K562 (cell line): ENCODE results near the gene GALNT5. TPM values are rescaled to one million over a fixed set of nuclear protein-coding genes. Genes with fewer than 3 reads are reported as not detected.

ENCODE experiments used
- AFF1 ChIP-seq, 2 experiments: fragments of 450-650 bp; IDR thresholded peaks; 2 replicates each; pipeline ENCODE4 v1.6.1; 2018; ENCODE audit warnings: mild to moderate bottlenecking in 2 of 2, low read depth in 1 of 2; ENCODE audit not compliant: partially characterized antibody in 2 of 2
- EHMT2 ChIP-seq: fragments of 450-650 bp; IDR thresholded peaks from 2 replicates; pipeline ENCODE4 v1.6.1; 2018; ENCODE audit warnings: antibody characterized with exemption
- IRF1 ChIP-seq: sonication (generic); formaldehyde crosslinking; IDR thresholded peaks from 2 replicates; pipeline ENCODE4 v1.8.0; 2022; ENCODE audit warnings: missing genetic modification reagents, mild to moderate bottlenecking, borderline replicate concordance
- MEF2A ChIP-seq: IDR thresholded peaks from 2 replicates; pipeline ENCODE4 v1.6.1; 2011; ENCODE audit warnings: low read depth, mild to moderate bottlenecking, low read length, moderate library complexity; ENCODE audit not compliant: control insufficient read depth
- MTA1 ChIP-seq: fragments of 450-650 bp; IDR thresholded peaks from 2 replicates; pipeline ENCODE4 v1.6.1; 2017; ENCODE audit warnings: borderline replicate concordance
- NBN ChIP-seq: fragments of 450-650 bp; IDR thresholded peaks from 2 replicates; pipeline ENCODE4 v1.6.1; 2016; ENCODE audit warnings: low read depth, mild to moderate bottlenecking
- POU5F1 ChIP-seq: fragments of 150-350 bp; IDR thresholded peaks from 2 replicates; pipeline ENCODE4 v1.6.1; 2014; ENCODE audit warnings: borderline replicate concordance, low read length, low read depth, mild to moderate bottlenecking; ENCODE audit not compliant: partially characterized antibody
- RBM25 ChIP-seq: fragments of 200-400 bp; formaldehyde crosslinking; IDR thresholded peaks from 2 replicates; pipeline ENCODE4 v1.6.1; 2018; ENCODE audit warnings: low read length, low read depth, moderate library complexity; ENCODE audit not compliant: severe bottlenecking
- SAFB ChIP-seq: fragments of 200-400 bp; formaldehyde crosslinking; IDR thresholded peaks from 2 replicates; pipeline ENCODE4 v1.6.1; 2017; ENCODE audit warnings: low read depth, low read length, borderline replicate concordance
- SMARCC2 ChIP-seq: fragments of 450-650 bp; IDR thresholded peaks from 2 replicates; pipeline ENCODE4 v1.6.1; 2017; ENCODE audit warnings: antibody characterized with exemption, moderate library complexity, mild to moderate bottlenecking, low read depth
- TCF7L2 ChIP-seq: fragments of 150-350 bp; IDR thresholded peaks from 2 replicates; pipeline ENCODE4 v1.6.1; 2016; ENCODE audit warnings: low read depth, mild to moderate bottlenecking, low read length, moderate library complexity
- THRAP3 ChIP-seq: fragments of 450-650 bp; IDR thresholded peaks from 2 replicates; pipeline ENCODE4 v1.6.1; 2016; ENCODE audit warnings: mild to moderate bottlenecking, inconsistent platforms, borderline replicate concordance
- ZKSCAN8 ChIP-seq: fragments of 200-800 bp; sonication (Bioruptor generic); IDR thresholded peaks from 2 replicates; pipeline ENCODE4 v1.6.1; 2016; ENCODE audit warnings: missing genetic modification characterization, missing compliant biosample characterization
- ZNF184 ChIP-seq: sonication (generic); formaldehyde crosslinking; IDR thresholded peaks from 2 replicates; pipeline ENCODE4 v1.5.0; 2020; ENCODE audit warnings: missing genetic modification reagents
- ZNF407 ChIP-seq: fragments of 450-650 bp; IDR thresholded peaks from 2 replicates; pipeline ENCODE4 v1.6.1; 2016; ENCODE audit warnings: low read depth
- ZNF589 ChIP-seq: fragments of 200-800 bp; sonication (Bioruptor generic); IDR thresholded peaks from 2 replicates; pipeline ENCODE4 v1.6.1; 2016; ENCODE audit warnings: low read depth, missing genetic modification characterization, missing compliant biosample characterization
- polyA plus RNA-seq, 8 experiments: library from polyadenylated mRNA; depleted of rRNA in 4 of 8; stranded (reverse) in 5 of 8; unstranded in 3 of 8; fragments of >200 nt; fragmentation: Nextera tagmentation in 2 of 8; fragmentation: Illumina TruSeq in 1 of 8; extraction: Ambion mirVana in 2 of 8; extraction: Trizol in 1 of 8; gene quantifications; 2 replicates each; pipeline versions ENCODE4 v1.2.1 to v1.2.3, GENCODE V29; 2011 to 2014; ENCODE audit warnings: inconsistent platforms in 1 of 8, missing spikeins in 1 of 8
- total RNA-seq, 7 experiments: library from RNA; depleted of rRNA in 6 of 7; stranded (reverse); fragments of >200 nt in 6 of 7; fragmentation: Illumina TruSeq in 2 of 7; extraction: Trizol in 2 of 7; gene quantifications; 2 replicates each; pipeline versions ENCODE4 v1.2.1 to v1.2.3, GENCODE V29; 2011 to 2021; ENCODE audit warnings: low replicate concordance in 1 of 7

GALNT5 gene
- total and polyA plus RNA-seq, 9 of the 15 experiments (the other 6 are each of a cell fraction or from before 2014, with no cell fraction given): 21.6 to 73.0 (median 54.7) TPM

- TF ChIP-seq ZNF407 (no peak), THRAP3 (peak; percentile 18; the same call in 1 of the 2 replicates), RBM25 (no peak), NBN (peak; percentile 28; the same call in 1 of the 2 replicates), TCF7L2 (no peak), ZKSCAN8 (no peak), POU5F1 (no peak), IRF1 (CRISPR knock-in tag) (no peak), SAFB (no peak), AFF1 (IDR thresholded peaks at IDR 0.05; ENCODE audit: low read depth in 1 of 2, partially characterized antibody in 2 of 2) (peak in 1 of 2 experiments; percentile 51), MTA1 (peak; percentile 15; the same call in 1 of the 2 replicates), ZNF589 (CRISPR knock-in tag) (0 out of 2 replicates have a peak, but pooled peaks have one; percentile 41), ZNF184 (no peak), MEF2A (no peak), SMARCC2 (peak; percentile 21; the same call in 1 of the 2 replicates), EHMT2 (0 out of 2 replicates have a peak, but pooled peaks have one; percentile 38)
Observed at GRCh38 chr2:157264099-157264498, 6.6 kb downstream of the GALNT5 start (continued).
